ENCODE measurements around the gene IER3. TPM values are rescaled to one million over a fixed set of nuclear protein-coding genes. Genes with fewer than 3 reads are reported as not detected.

Gene IER3
- total and polyA plus RNA-seq, 9 of the 15 experiments (the other 6 are each of a cell fraction or from before 2014, with no cell fraction given): 1.5 to 30.0 (median 11.5) TPM

DNA sequence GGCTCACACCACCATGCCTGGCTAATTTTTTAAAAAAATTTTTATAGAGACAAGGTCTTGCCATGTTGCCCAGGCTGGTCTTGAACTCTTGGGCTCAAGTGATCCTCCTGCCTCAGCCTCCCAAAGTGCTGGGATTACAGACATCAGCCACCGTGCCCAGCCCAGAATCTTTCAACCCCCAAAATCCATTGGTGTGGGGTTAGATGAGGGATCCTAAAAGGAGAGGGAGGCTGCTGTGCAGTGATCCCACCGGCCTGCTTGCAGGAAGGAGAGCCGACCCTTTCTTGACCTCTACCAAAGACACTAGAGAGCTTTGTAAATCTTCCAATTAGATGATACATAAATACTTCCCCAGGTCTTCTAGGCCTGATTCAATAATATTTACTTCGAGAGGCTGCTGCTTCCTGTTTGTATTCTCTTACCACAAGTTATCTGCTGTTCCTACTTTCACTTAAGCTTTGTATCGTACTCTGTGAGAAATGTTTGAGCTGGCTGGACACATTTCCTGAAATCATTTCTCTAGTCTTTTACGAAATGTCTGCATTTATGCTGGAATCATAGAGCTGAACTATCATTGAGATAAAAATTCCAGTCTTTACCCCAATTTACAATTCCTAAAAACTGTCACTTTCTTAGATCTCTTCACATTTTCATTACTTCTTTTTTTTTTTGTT, 49.3 kb upstream of the IER3 start (continued):
- TF ChIP-seq, protein P1, sequence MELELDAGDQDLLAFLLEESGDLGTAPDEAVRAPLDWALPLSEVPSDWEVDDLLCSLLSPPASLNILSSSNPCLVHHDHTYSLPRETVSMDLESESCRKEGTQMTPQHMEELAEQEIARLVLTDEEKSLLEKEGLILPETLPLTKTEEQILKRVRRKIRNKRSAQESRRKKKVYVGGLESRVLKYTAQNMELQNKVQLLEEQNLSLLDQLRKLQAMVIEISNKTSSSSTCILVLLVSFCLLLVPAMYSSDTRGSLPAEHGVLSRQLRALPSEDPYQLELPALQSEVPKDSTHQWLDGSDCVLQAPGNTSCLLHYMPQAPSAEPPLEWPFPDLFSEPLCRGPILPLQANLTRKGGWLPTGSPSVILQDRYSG (tag; conservative IDR thresholded peaks at IDR 0.05; ENCODE audit: low read depth): 0 out of 2 replicates have a peak, but pooled peaks have one; percentile 36
- TF ChIP-seq, protein P2, sequence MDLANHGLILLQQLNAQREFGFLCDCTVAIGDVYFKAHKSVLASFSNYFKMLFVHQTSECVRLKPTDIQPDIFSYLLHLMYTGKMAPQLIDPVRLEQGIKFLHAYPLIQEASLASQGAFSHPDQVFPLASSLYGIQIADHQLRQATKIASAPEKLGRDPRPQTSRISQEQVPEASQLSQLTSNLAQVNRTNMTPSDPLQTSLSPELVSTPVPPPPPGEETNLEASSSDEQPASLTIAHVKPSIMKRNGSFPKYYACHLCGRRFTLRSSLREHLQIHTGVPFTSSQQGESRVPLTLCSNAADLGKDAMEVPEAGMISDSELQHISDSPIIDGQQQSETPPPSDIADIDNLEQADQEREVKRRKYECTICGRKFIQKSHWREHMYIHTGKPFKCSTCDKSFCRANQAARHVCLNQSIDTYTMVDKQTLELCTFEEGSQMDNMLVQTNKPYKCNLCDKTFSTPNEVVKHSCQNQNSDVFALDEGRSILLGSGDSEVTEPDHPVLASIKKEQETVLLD (IDR thresholded peaks at IDR 0.05): no peak
- TF ChIP-seq, protein P3, sequence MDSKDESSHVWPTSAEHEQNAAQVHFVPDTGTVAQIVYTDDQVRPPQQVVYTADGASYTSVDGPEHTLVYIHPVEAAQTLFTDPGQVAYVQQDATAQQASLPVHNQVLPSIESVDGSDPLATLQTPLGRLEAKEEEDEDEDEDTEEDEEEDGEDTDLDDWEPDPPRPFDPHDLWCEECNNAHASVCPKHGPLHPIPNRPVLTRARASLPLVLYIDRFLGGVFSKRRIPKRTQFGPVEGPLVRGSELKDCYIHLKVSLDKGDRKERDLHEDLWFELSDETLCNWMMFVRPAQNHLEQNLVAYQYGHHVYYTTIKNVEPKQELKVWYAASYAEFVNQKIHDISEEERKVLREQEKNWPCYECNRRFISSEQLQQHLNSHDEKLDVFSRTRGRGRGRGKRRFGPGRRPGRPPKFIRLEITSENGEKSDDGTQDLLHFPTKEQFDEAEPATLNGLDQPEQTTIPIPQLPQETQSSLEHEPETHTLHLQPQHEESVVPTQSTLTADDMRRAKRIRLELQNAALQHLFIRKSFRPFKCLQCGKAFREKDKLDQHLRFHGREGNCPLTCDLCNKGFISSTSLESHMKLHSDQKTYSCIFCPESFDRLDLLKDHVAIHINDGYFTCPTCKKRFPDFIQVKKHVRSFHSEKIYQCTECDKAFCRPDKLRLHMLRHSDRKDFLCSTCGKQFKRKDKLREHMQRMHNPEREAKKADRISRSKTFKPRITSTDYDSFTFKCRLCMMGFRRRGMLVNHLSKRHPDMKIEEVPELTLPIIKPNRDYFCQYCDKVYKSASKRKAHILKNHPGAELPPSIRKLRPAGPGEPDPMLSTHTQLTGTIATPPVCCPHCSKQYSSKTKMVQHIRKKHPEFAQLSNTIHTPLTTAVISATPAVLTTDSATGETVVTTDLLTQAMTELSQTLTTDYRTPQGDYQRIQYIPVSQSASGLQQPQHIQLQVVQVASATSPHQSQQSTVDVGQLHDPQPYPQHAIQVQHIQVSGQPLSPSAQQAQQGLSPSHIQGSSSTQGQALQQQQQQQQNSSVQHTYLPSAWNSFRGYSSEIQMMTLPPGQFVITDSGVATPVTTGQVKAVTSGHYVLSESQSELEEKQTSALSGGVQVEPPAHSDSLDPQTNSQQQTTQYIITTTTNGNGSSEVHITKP (IDR thresholded peaks at IDR 0.05; ENCODE audit: partially characterized antibody): peak; percentile 29
- TF ChIP-seq FOXK2 (conservative IDR thresholded peaks at IDR 0.05 in 1 of 2, IDR thresholded peaks at IDR 0.05 in 1 of 2; ENCODE audit: low read depth in 2 of 2) (0 out of 4 replicates have a peak, but pooled peaks have one; percentile 15 to 25), MTA1 (IDR thresholded peaks at IDR 0.05; ENCODE audit: borderline replicate concordance) (peak; percentile 47; the same call in 1 of the 2 replicates), LEF1 (IDR thresholded peaks at IDR 0.05) (0 out of 2 replicates have a peak, but pooled peaks have one; percentile 37), FOSL1 (tag; conservative IDR thresholded peaks at IDR 0.05) (0 out of 2 replicates have a peak, but pooled peaks have one; percentile 15)
- TF ChIP-seq, protein P4, sequence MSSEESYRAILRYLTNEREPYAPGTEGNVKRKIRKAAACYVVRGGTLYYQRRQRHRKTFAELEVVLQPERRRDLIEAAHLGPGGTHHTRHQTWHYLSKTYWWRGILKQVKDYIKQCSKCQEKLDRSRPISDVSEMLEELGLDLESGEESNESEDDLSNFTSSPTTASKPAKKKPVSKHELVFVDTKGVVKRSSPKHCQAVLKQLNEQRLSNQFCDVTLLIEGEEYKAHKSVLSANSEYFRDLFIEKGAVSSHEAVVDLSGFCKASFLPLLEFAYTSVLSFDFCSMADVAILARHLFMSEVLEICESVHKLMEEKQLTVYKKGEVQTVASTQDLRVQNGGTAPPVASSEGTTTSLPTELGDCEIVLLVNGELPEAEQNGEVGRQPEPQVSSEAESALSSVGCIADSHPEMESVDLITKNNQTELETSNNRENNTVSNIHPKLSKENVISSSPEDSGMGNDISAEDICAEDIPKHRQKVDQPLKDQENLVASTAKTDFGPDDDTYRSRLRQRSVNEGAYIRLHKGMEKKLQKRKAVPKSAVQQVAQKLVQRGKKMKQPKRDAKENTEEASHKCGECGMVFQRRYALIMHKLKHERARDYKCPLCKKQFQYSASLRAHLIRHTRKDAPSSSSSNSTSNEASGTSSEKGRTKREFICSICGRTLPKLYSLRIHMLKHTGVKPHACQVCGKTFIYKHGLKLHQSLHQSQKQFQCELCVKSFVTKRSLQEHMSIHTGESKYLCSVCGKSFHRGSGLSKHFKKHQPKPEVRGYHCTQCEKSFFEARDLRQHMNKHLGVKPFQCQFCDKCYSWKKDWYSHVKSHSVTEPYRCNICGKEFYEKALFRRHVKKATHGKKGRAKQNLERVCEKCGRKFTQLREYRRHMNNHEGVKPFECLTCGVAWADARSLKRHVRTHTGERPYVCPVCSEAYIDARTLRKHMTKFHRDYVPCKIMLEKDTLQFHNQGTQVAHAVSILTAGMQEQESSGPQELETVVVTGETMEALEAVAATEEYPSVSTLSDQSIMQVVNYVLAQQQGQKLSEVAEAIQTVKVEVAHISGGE (CRISPR knock-in tag; IDR thresholded peaks at IDR 0.05): 0 out of 6 replicates have a peak, but pooled peaks of 1 of the 3 experiments have one; percentile 54
- TF ChIP-seq, protein P5, sequence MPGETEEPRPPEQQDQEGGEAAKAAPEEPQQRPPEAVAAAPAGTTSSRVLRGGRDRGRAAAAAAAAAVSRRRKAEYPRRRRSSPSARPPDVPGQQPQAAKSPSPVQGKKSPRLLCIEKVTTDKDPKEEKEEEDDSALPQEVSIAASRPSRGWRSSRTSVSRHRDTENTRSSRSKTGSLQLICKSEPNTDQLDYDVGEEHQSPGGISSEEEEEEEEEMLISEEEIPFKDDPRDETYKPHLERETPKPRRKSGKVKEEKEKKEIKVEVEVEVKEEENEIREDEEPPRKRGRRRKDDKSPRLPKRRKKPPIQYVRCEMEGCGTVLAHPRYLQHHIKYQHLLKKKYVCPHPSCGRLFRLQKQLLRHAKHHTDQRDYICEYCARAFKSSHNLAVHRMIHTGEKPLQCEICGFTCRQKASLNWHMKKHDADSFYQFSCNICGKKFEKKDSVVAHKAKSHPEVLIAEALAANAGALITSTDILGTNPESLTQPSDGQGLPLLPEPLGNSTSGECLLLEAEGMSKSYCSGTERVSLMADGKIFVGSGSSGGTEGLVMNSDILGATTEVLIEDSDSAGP (CRISPR knock-in tag; IDR thresholded peaks at IDR 0.05): no peak
